ENCODE data around the gene MICB.
"Not testable (repeated sequence)": the region's sequence is repeated elsewhere in the genome, so short reads cannot be mapped to it uniquely, and the experiment has no call there.

Gene MICB

GRCh38 chr6:31546339-31546957 is 48.5 kb downstream of the MICB start, which contains the start of gene ATP6V1G2:
Gene ATP6V1G2 (minus strand): TSS chr6:31546608. CDS start chr6:31546559, 49 bp downstream.
- Histone ChIP-seq H3K36me3 (ENCODE audit: control insufficient read depth, insufficient read depth, low read length) (no peaks in the 10 kb centered on the region), H3K4me2 (ENCODE audit: low read length) (peak within 1 kb of the TSS; percentile 92), H3K9ac (no peak within 1 kb of the TSS), H2AFZ (peak within 1 kb of the TSS; percentile 77), H3K79me2 (peaks cover 21% of the 10 kb centered on the region), H3K27me3 (ENCODE audit: control insufficient read depth, insufficient read depth, low read length) (no peaks in the 10 kb centered on the region), H3K27ac (peak within 1 kb of the TSS; percentile 80), H3K4me1 (peaks cover 15% of the 10 kb centered on the region), H3K9me3 (ENCODE audit: control insufficient read depth, low read length) (no peaks in the 10 kb centered on the region), H3K4me3 (ENCODE audit: low read depth, low read length) (peak within 1 kb of the TSS; percentile 88)
- peak; percentile 99 for TF ChIP-seq CTCF (IDR thresholded peaks at IDR 0.05)

- Histone ChIP-seq H3K4me1 (peaks cover 15% of the 10 kb centered on the region), H3K36me3 (ENCODE audit: control insufficient read depth, insufficient read depth, low read length) (no peaks in the 10 kb centered on the region), H3K4me2 (ENCODE audit: low read length) (peak within 1 kb of the TSS; percentile 92), H3K4me3 (ENCODE audit: low read depth, low read length) (peak within 1 kb of the TSS; percentile 88), H3K79me2 (peaks cover 21% of the 10 kb centered on the region), H3K9me3 (ENCODE audit: control insufficient read depth, low read length) (no peaks in the 10 kb centered on the region), H3K27ac (peak within 1 kb of the TSS; percentile 80), H3K27me3 (ENCODE audit: control insufficient read depth, insufficient read depth, low read length) (no peaks in the 10 kb centered on the region), H3K9ac (no peak within 1 kb of the TSS), H2AFZ (peak within 1 kb of the TSS; percentile 77)
- no peak for TF ChIP-seq CTCF (IDR thresholded peaks at IDR 0.05)
Measured at GRCh38 chr6:31546958-31547726, 49.2 kb downstream of the MICB start, which contains the start of gene NFKBIL1. Gene NFKBIL1 (plus strand): TSS chr6:31547608. CDS start chr6:31547695, 87 bp downstream.

GRCh38 chr6:31547727-31548543 is 50.0 kb downstream of the MICB start:
- H3K9ac ChIP-seq = no peak overlapping the region
- peaks cover 23% of the 10 kb centered on the region for H3K79me2 ChIP-seq
- peak overlapping the region; percentile 92 for H3K4me2 ChIP-seq (ENCODE audit: low read length)
- no peak for TF ChIP-seq CTCF (IDR thresholded peaks at IDR 0.05)
- H3K9me3 ChIP-seq (ENCODE audit: control insufficient read depth, low read length) = no peaks in the 10 kb centered on the region
- H2AFZ ChIP-seq = peak overlapping the region; percentile 75
- peak overlapping the region; percentile 80 for H3K27ac ChIP-seq
- H3K4me3 ChIP-seq (ENCODE audit: low read depth, low read length) = peak overlapping the region; percentile 88
- no peaks in the 10 kb centered on the region for H3K36me3 ChIP-seq (ENCODE audit: control insufficient read depth, insufficient read depth, low read length)
- H3K4me1 ChIP-seq = peaks cover 11% of the 10 kb centered on the region
- H3K27me3 ChIP-seq (ENCODE audit: control insufficient read depth, insufficient read depth, low read length) = no peaks in the 10 kb centered on the region

- Histone ChIP-seq H2AFZ (no peak overlapping the region), H3K36me3 (ENCODE audit: control insufficient read depth, insufficient read depth, low read length) (no peaks in the 10 kb centered on the region), H3K9ac (no peak overlapping the region), H3K4me1 (peaks cover 9% of the 10 kb centered on the region), H3K4me2 (ENCODE audit: low read length) (peak overlapping the region; percentile 92), H3K79me2 (peaks cover 22% of the 10 kb centered on the region), H3K27ac (peak overlapping the region; percentile 80), H3K27me3 (ENCODE audit: control insufficient read depth, insufficient read depth, low read length) (no peaks in the 10 kb centered on the region), H3K4me3 (ENCODE audit: low read depth, low read length) (peak overlapping the region; percentile 88), H3K9me3 (ENCODE audit: control insufficient read depth, low read length) (no peaks in the 10 kb centered on the region)
- no peak for TF ChIP-seq CTCF (IDR thresholded peaks at IDR 0.05)
Measured at GRCh38 chr6:31548544-31548873, 50.6 kb downstream of the MICB start.

GRCh38 chr6:31551371-31551770 is 53.4 kb downstream of the MICB start:
- not testable (repeated sequence) for H3K4me1 ChIP-seq; H3K9ac ChIP-seq; H3K27me3 ChIP-seq (ENCODE audit: control insufficient read depth, insufficient read depth, low read length); H3K9me3 ChIP-seq (ENCODE audit: control insufficient read depth, low read length); H3K27ac ChIP-seq; H3K4me2 ChIP-seq (ENCODE audit: low read length); H3K4me3 ChIP-seq (ENCODE audit: low read depth, low read length); H3K36me3 ChIP-seq (ENCODE audit: control insufficient read depth, insufficient read depth, low read length); H2AFZ ChIP-seq
- H3K79me2 ChIP-seq = peaks cover 17% of the 10 kb centered on the region

All from parathyroid adenoma (tissue), 2 donors.